GM10847 (cell line): Measurements from ENCODE around the gene CBX6.

Experiments
- POLR2A ChIP-seq: IDR thresholded peaks from 2 replicates; pipeline ENCODE4 v1.6.1; 2011; ENCODE audit not compliant: insufficient read length; ENCODE audit errors: extremely low read depth

CBX6 gene

DNA sequence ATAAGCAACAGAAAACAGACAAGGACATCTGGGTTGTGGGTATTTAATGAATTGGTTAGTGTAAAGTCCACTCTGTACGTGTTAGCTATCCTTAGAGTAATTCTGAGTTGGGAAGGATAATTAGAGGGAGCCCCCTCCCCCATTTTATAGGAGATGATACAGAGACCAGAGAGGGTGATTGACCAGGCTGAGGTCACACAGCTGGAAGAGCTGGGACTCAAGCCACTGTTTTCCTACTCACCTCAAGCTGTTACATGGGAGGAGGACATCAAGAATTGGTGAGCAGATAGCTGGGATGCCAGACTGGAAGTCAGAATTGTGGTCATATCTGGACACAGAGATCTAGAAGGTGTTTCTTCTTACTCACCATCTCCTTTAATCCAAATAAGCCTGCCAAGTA lies 19.5 kb downstream of the CBX6 start:
- no peak for TF ChIP-seq POLR2A

GRCh38 chr22:38850941-38851849 lies 20.8 kb downstream of the CBX6 start:
- TF ChIP-seq POLR2A = no peak

DNA sequence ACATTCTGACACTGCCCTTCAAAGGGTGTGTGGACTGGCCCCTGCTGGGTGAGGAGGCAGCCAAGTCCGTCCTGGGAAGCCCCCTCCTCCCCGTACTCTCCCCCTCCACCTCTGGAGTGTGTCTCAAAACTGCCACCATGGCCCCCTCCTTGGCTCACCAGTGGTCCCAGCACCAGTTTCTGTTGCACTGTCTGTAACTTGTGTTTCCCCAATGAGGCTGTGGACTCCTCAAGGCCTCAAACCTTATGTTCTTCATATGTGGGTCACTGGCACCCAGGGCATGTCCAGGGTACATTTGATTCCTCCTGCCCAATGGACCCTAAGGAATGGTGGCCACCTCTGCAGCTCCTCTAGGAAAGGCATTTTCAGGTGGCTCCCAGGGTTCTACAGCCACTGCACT lies 21.6 kb downstream of the CBX6 start:
- TF ChIP-seq POLR2A = no peak

GRCh38 chr22:38849811-38850210 lies 22.2 kb downstream of the CBX6 start:
- no peak for TF ChIP-seq POLR2A

- TF ChIP-seq POLR2A = no peak
Observed at GRCh38 chr22:38846412-38846811, 25.6 kb downstream of the CBX6 start.

GRCh38 chr22:38845004-38845740 lies 26.8 kb downstream of the CBX6 start:
- no peak for TF ChIP-seq POLR2A

DNA sequence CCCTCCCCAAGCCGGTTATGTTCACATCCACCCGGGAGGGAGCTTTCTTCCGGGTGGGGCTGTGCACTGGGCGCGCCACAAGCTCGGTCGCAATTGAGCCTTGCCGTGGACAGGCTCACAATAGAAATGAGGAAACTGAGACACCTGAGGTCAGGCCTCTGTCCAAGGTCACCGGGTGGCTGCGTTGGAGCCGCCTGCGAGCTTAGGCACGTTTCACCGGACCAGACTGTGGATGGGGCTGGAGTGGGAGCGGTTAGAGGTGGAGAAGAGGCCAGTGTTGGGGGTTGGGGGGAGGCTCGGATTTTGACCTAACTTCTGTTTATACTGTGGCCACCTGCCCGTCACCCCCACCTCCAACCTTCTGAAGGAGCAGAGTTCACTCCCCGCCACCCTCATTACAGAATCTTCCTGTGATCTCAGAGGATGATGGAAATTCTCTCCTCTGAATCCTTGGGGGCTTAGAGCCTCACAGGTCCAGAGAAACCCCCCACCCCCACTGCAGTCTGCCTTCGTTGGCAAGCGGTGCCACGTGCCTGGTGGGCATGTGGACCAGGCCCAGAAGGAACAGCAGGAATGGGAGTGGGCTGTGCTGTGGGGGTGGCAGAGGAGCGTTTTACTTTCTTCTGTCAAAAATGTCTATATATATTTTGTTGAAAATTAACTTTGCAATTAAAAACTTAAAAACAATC lies 27.6 kb downstream of the CBX6 start:
- TF ChIP-seq POLR2A = no peak

DNA sequence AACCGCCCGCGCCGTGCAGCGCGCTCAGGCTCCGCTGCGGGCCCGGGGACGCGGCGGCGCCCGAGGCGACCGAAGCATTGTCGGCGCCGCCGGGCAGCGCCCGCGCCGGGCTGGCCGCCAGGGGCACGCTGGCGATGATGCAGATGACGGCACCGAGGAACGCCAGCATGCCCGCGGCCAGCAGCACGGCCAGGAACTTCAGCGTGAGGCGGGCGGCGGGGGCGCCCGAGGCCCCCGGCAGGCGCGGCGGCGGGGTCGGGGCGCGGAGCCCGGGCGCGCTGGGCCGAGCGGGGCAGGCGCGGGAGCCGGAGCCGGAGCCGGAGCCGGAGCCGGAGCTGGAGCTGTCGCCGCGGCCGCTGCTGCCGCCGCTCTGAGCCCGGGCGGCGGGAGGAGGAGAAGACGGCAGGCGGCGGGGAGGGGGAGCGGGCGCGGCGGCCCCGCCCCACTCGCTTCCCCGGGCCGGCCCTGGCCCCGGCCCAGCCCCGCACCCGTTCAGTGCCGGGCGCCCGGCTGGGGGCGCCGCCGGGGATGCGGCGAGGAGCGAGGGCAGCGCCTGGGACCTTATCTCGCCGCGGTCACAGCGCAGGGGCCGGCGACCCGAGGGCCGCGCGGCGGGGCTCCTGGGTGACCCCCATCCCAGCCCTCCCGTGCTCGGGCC lies 28.2 kb downstream of the CBX6 start, which contains the start of gene NPTXR:
Gene NPTXR, minus strand, starts transcription at position 372 of the 658 bp plus-strand sequence.
- TF ChIP-seq POLR2A = no peak

DNA sequence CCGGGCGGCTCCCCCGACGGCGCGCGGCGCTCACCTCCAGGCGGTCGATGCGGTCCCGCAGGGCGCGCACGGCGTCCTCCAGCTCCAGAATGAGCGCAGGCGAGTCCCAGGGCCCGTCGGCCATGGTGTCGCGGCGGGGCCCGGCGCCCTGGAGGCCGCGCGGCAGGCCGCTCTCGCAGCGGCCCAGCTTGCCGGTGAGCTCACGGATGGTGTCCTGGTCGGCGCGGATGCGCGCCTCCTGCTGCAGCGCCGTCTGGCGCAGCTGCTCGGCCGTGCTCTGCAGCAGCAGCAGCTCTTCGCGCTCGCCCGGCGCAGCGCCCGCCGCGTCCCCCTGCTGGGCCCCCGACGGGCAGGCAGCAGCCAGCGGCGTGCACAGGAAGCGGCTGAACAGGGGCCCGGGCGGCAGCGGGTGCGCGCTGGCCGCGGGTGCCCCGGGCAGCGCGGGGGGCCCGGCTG lies 28.8 kb downstream of the CBX6 start:
- no peak for TF ChIP-seq POLR2A

DNA sequence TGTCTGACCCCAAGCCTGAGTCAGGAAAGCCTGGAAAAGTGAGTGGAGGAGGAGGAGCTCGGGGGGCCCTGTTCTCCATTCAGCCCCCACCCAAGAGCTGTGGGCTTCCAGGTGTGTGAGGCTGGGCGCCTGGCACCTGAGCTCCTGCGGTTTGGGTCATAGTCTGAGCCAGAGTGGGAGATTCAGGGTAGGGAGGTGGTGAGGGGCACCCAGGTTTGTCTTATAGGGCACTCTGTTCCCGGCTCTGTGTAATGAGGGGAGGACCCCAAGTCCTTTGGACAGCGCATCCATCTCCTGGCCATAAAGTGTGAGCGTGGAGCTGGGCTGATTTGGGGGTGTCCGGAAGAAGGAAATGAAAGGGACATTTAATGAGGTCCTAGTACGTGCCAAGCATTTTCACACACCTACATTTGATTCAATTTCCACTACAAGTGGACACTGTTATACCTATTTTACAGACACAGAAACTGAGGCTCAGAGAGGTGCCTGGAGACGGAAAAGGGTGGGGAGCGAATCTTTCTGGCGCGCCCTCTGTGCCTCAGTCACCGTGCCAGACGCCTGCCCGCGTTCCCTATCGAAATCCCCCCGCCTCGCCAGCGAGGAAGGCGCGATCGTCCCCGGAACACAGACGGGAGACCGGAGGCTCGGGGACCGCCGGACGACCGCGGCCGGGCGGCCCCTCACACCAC lies 29.4 kb downstream of the CBX6 start:
- TF ChIP-seq POLR2A = no peak

DNA sequence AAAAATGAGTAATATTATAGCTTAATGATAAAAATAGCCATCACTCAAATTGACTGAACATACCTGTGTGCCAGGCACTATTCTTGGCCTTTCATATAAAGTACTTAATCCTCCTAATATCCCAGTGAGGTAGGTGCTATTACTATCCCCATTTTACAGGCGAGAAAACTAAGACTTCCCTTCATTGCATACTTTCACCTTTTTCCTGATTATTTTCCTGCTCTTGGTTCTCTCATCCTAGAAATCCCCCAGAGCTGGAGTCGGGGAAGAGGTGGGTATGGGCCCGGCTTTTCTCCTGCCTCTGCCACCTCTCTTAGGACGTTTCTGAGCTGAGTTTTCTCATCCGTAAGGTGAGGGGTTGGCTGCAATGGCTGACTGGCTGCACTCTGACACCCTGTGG lies 30.4 kb downstream of the CBX6 start:
- TF ChIP-seq POLR2A = no peak

DNA sequence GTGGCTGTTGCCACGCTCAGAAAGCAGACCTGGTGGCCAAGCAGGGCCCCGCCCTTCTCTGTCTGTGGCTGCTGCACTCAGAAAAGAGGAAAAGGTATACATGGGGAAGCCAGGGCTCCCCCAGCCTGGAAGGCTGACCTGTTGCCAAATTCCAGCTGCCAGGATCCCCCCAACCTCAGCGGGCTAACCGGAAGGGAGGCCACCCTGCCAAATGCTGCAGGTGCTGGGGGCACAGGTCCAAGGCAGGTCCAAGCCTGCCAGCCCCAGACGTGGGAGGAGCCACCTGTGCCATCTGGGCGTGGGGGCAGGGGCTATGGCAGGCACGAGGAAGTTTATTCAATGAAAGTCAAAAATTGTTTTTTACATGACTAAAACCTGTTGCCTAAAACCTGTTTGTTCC lies 30.8 kb downstream of the CBX6 start:
- no peak for TF ChIP-seq POLR2A

GRCh38 chr22:38840129-38840528 lies 31.9 kb downstream of the CBX6 start:
- TF ChIP-seq POLR2A = no peak

DNA sequence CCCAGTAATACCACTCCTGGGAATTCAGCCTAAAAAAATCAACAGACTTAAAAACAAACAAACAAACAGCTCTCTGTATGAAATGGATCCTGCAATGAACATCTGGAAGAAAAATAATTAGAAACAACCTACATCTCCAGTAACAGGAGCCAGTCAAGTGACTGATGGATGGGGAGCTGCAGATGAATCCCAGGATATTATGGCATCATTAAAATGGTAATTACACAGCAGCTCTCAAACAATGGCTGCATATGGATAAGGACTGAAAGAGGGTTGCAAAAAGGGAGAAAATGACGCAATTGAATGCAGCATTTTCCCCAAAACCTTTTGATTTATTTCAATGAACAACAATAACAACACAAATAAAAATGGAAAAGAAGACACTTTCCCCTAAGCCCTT lies 32.3 kb downstream of the CBX6 start:
- TF ChIP-seq POLR2A = no peak
